Measurements from ENCODE around the gene FRS3.
A peak's percentile ranks its signal among the peaks of the same experiment; 100 is the strongest.

FRS3 gene

GRCh38 chr6:41733707-41734665 lies 45.7 kb downstream of the FRS3 start:
- peak; percentile 78 for DNase-seq (ENCODE audit: low read depth)
- TF ChIP-seq, protein P1, sequence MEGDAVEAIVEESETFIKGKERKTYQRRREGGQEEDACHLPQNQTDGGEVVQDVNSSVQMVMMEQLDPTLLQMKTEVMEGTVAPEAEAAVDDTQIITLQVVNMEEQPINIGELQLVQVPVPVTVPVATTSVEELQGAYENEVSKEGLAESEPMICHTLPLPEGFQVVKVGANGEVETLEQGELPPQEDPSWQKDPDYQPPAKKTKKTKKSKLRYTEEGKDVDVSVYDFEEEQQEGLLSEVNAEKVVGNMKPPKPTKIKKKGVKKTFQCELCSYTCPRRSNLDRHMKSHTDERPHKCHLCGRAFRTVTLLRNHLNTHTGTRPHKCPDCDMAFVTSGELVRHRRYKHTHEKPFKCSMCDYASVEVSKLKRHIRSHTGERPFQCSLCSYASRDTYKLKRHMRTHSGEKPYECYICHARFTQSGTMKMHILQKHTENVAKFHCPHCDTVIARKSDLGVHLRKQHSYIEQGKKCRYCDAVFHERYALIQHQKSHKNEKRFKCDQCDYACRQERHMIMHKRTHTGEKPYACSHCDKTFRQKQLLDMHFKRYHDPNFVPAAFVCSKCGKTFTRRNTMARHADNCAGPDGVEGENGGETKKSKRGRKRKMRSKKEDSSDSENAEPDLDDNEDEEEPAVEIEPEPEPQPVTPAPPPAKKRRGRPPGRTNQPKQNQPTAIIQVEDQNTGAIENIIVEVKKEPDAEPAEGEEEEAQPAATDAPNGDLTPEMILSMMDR (IDR thresholded peaks at IDR 0.05; ENCODE audit: low read depth, low read length) = no peak
- TF ChIP-seq MAX (IDR thresholded peaks at IDR 0.05; ENCODE audit: low read depth, low read length) (no peak), POLR2A (IDR thresholded peaks at IDR 0.05; ENCODE audit: extremely low read depth, insufficient read length) (no peak), MYC (IDR thresholded peaks at IDR 0.05; ENCODE audit: low read depth, low read length) (no peak)
- peak overlapping the region; percentile 12 for H3K4me3 ChIP-seq (ENCODE audit: low read depth, low read length)

DNA sequence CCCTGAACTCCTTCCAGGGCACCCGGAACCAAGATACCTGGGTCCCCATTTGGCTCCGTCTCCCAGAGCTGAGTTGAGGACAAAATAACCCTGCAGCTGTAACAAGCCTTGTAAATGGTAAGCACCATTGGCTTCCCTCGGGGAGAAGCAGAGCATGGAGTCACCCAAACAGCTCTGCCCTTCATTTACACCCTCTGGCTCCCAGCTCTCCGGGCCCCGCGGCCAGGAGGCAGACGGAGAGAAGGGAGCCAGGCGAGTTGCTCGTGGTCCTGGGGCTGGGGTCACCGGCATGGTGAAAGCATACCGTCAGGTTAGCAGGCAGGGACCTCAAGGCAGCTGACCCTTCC lies 46.4 kb downstream of the FRS3 start:
- no peak overlapping the region for H3K4me3 ChIP-seq (ENCODE audit: low read depth, low read length)
- TF ChIP-seq POLR2A (IDR thresholded peaks at IDR 0.05; ENCODE audit: extremely low read depth, insufficient read length) (no peak), MYC (IDR thresholded peaks at IDR 0.05; ENCODE audit: low read depth, low read length) (no peak), MAX (IDR thresholded peaks at IDR 0.05; ENCODE audit: low read depth, low read length) (no peak)
- TF ChIP-seq, protein P1 (IDR thresholded peaks at IDR 0.05; ENCODE audit: low read depth, low read length) = no peak
- peak; percentile 38 for DNase-seq (ENCODE audit: low read depth)

GRCh38 chr6:41732591-41733359 lies 46.9 kb downstream of the FRS3 start:
- H3K4me3 ChIP-seq (ENCODE audit: low read depth, low read length) = no peak overlapping the region

DNA sequence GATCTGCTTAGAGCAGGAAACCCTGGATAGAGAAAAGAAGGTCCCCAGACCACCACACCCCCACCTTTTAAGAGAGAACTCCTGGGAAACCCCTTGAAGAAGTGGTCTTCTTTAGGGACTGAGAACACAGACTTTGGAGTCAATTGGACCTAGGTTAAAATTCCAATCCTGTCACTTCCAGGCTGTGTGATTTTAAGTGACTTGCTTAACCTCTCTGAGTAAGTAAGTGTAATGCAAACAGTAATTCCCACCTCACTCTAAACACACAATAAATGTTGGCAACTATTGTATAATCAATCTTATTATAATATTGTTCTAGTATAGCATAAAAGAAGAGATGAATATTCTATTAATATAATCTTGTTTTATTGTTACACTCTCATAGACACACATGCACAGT lies 47.6 kb downstream of the FRS3 start:
- H3K4me3 ChIP-seq (ENCODE audit: low read depth, low read length) = no peak overlapping the region
- DNase-seq (ENCODE audit: low read depth) = no peak
- TF ChIP-seq POLR2A (IDR thresholded peaks at IDR 0.05; ENCODE audit: extremely low read depth, insufficient read length) = no peak
- TF ChIP-seq, protein P1 (IDR thresholded peaks at IDR 0.05; ENCODE audit: low read depth, low read length) = no peak
- TF ChIP-seq MAX (IDR thresholded peaks at IDR 0.05; ENCODE audit: low read depth, low read length) = no peak
- no peak for TF ChIP-seq MYC (IDR thresholded peaks at IDR 0.05; ENCODE audit: low read depth, low read length)

More at GRCh38 chr6:41732591-41733359, 46.9 kb downstream of the FRS3 start:
- TF ChIP-seq, protein P1 (IDR thresholded peaks at IDR 0.05; ENCODE audit: low read depth, low read length) = no peak
- TF ChIP-seq MYC (IDR thresholded peaks at IDR 0.05; ENCODE audit: low read depth, low read length) (no peak), POLR2A (IDR thresholded peaks at IDR 0.05; ENCODE audit: extremely low read depth, insufficient read length) (no peak), MAX (IDR thresholded peaks at IDR 0.05; ENCODE audit: low read depth, low read length) (no peak)
- peak; percentile 71 for DNase-seq (ENCODE audit: low read depth)

DNA sequence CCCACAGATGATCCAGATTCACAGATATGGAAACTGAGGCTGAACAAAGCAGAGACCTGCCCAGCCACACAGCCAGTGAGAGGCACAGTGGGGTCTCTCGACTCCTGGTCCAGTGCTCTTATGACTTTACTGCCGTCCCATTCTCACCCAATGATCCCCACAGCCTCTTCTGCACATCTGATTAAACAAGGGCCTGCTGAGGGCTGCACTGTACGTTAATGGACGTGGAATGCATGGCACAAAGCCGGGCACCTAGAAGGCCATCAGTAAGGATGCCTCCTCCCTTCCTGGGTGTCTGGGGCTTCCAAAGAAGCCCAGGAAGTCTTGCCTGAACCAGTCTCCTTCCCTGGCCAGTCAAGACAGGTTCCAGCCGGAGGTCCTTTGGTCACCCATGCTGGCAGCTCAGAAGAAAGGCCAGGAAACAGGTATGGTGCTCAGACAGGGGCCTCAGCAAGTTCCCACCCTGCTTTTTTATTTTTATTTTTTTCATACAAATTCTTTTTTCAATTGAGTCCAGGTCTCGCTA lies 48.1 kb downstream of the FRS3 start:
- DNase-seq (ENCODE audit: low read depth) = no peak
- TF ChIP-seq, protein P1 (IDR thresholded peaks at IDR 0.05; ENCODE audit: low read depth, low read length) = no peak
- TF ChIP-seq POLR2A (IDR thresholded peaks at IDR 0.05; ENCODE audit: extremely low read depth, insufficient read length) (no peak), MYC (IDR thresholded peaks at IDR 0.05; ENCODE audit: low read depth, low read length) (no peak), MAX (IDR thresholded peaks at IDR 0.05; ENCODE audit: low read depth, low read length) (no peak)
- H3K4me3 ChIP-seq (ENCODE audit: low read depth, low read length) = no peak overlapping the region
